ENCODE measurements around the gene NCKIPSD. TPM values are rescaled to one million over a fixed set of nuclear protein-coding genes. Genes with fewer than 3 reads are reported as not detected.

Gene NCKIPSD
- total RNA-seq, 1 experiment from 2014 or later: 36.9 TPM

GRCh38 chr3:48684480-48685143 is 1.1 kb downstream of the NCKIPSD start:
- ChIA-PET CTCF (interaction anchor here (1.3 kb wide), 1 partner anchor 21 kb away, joined by 3 read pairs; the partner anchor contains the start of gene CELSR3), RAD21 (ENCODE audit: low non-redundant PET in 1 of 2, low total read pairs in 2 of 2, uncharacterized antibody in 2 of 2, unreplicated experiment in 2 of 2) (no interaction called here), POLR2A (interaction anchor here (1.0 kb wide), 1 partner anchor 20 kb away, joined by 4 read pairs; no protein-coding TSS in a partner anchor)
- Histone ChIP-seq H3K9me3 (ENCODE audit: control insufficient read depth in 1 of 2, insufficient read depth in 1 of 2, low read depth in 1 of 2, low read length in 2 of 2) (no peaks in the 10 kb centered on the region), H4K20me1 (ENCODE audit: insufficient read depth) (no peaks in the 10 kb centered on the region), H3K27me3 (ENCODE audit: insufficient read depth, low read length) (no peaks in the 10 kb centered on the region), H3K4me2 (ENCODE audit: low read length) (peak overlapping the region; percentile 93), H2AFZ (ENCODE audit: low read depth, low read length, poor library complexity, severe bottlenecking) (no peak overlapping the region), H3K4me1 (ENCODE audit: control insufficient read depth in 1 of 2, insufficient read depth in 2 of 2, low read length in 2 of 2) (peaks cover 13 to 29% of the 10 kb centered on the region in 2 experiments), H3K9me2 (ENCODE audit: insufficient read depth) (no peaks in the 10 kb centered on the region), H3K4me3 (replicated peaks in 1 of 2; ENCODE audit: low read depth in 1 of 2, low read length in 2 of 2) (peak overlapping the region; percentile 77 to 96), H3K27ac (ENCODE audit: low read depth, low read length) (peak overlapping the region; percentile 38; the same call in 1 of the 2 replicates), H3K79me2 (ENCODE audit: insufficient read depth, low read length) (peaks cover 34% of the 10 kb centered on the region), H3K9ac (ENCODE audit: low read length) (peak overlapping the region; percentile 89), H3K36me3 (ENCODE audit: control insufficient read depth in 1 of 2, insufficient read depth in 2 of 2, low read length in 2 of 2) (peaks cover 29 to 42% of the 10 kb centered on the region in 2 experiments)
- no peak for DNase-seq (ENCODE audit: low read depth, low spot score)
- TF ChIP-seq, protein P1, sequence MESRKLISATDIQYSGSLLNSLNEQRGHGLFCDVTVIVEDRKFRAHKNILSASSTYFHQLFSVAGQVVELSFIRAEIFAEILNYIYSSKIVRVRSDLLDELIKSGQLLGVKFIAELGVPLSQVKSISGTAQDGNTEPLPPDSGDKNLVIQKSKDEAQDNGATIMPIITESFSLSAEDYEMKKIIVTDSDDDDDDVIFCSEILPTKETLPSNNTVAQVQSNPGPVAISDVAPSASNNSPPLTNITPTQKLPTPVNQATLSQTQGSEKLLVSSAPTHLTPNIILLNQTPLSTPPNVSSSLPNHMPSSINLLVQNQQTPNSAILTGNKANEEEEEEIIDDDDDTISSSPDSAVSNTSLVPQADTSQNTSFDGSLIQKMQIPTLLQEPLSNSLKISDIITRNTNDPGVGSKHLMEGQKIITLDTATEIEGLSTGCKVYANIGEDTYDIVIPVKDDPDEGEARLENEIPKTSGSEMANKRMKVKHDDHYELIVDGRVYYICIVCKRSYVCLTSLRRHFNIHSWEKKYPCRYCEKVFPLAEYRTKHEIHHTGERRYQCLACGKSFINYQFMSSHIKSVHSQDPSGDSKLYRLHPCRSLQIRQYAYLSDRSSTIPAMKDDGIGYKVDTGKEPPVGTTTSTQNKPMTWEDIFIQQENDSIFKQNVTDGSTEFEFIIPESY (IDR thresholded peaks at IDR 0.05; ENCODE audit: extremely low read depth, insufficient replicate concordance, low read length): no peak
- TF ChIP-seq EGR1 (IDR thresholded peaks at IDR 0.05; ENCODE audit: low read depth): no peak
- TF ChIP-seq POLR2A (IDR thresholded peaks at IDR 0.05; ENCODE audit: borderline replicate concordance, extremely low read depth, insufficient read depth, insufficient read length): no peak
- no peak for TF ChIP-seq ZNF274 (IDR thresholded peaks at IDR 0.05; ENCODE audit: low read depth, low read length)
- TF ChIP-seq, protein P2, sequence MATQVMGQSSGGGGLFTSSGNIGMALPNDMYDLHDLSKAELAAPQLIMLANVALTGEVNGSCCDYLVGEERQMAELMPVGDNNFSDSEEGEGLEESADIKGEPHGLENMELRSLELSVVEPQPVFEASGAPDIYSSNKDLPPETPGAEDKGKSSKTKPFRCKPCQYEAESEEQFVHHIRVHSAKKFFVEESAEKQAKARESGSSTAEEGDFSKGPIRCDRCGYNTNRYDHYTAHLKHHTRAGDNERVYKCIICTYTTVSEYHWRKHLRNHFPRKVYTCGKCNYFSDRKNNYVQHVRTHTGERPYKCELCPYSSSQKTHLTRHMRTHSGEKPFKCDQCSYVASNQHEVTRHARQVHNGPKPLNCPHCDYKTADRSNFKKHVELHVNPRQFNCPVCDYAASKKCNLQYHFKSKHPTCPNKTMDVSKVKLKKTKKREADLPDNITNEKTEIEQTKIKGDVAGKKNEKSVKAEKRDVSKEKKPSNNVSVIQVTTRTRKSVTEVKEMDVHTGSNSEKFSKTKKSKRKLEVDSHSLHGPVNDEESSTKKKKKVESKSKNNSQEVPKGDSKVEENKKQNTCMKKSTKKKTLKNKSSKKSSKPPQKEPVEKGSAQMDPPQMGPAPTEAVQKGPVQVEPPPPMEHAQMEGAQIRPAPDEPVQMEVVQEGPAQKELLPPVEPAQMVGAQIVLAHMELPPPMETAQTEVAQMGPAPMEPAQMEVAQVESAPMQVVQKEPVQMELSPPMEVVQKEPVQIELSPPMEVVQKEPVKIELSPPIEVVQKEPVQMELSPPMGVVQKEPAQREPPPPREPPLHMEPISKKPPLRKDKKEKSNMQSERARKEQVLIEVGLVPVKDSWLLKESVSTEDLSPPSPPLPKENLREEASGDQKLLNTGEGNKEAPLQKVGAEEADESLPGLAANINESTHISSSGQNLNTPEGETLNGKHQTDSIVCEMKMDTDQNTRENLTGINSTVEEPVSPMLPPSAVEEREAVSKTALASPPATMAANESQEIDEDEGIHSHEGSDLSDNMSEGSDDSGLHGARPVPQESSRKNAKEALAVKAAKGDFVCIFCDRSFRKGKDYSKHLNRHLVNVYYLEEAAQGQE (IDR thresholded peaks at IDR 0.05; ENCODE audit: low read depth): no peak
- no peak for TF ChIP-seq FOSL1 (IDR thresholded peaks at IDR 0.05; ENCODE audit: low read depth)
- no TSS peak for BruUV-seq (replicated peaks)
- ATAC-seq: no peak
- intact Hi-C loops (cut with micrococcal nuclease): loop anchor here (5.0 kb wide), 1 partner anchor 268 kb away; no protein-coding TSS in a partner anchor
